WTC11 (cell line): ENCODE data around the gene CARS1. TPM values are rescaled to one million over a fixed set of nuclear protein-coding genes. Genes with fewer than 3 reads are reported as not detected.

Experiments used
- ATAC-seq: fragments of 200-7000 bp; cut with Tn5 transposase; 2 replicates; pipeline ENCODE4 v1.10.0; 2021; ENCODE audit warnings: mild to moderate bottlenecking, moderate library complexity
- CTCF ChIA-PET: fragments of 300-600 bp; sonication (Branson Sonifier 250); formaldehyde crosslinking; loops from one replicate; lab custom pipeline; 2021; ENCODE audit warnings: antibody characterized with exemption; lab: Charles Lee
- POLR2A ChIA-PET: fragments of 350-600 bp; sonication (Branson Sonifier 250); formaldehyde crosslinking; loops from one replicate; lab custom pipeline; 2021; ENCODE audit warnings: antibody characterized with exemption; lab: Charles Lee
- DNase-seq: peaks from one replicate; pipeline ENCODE4 v3.0.0; 2021; ENCODE audit warnings: low spot score
- H3K27ac Mint-ChIP-seq: 2 replicates; pipeline ENCODE4 v1.8.0; 2021; ENCODE audit warnings: mixed read lengths
- H3K27me3 Mint-ChIP-seq: 2 replicates; pipeline ENCODE4 v1.8.0; 2021; ENCODE audit warnings: low read depth, mild to moderate bottlenecking, moderate library complexity, mixed read lengths
- H3K36me3 Mint-ChIP-seq: 2 replicates; pipeline ENCODE4 v1.8.0; 2021; ENCODE audit warnings: mixed read lengths
- H3K4me1 Mint-ChIP-seq: 2 replicates; pipeline ENCODE4 v1.8.0; 2022; ENCODE audit warnings: mixed read lengths
- H3K4me3 Mint-ChIP-seq: 2 replicates; pipeline ENCODE4 v1.8.0; 2021; ENCODE audit warnings: mild to moderate bottlenecking, moderate library complexity, mixed read lengths
- H3K9me3 Mint-ChIP-seq: 2 replicates; pipeline ENCODE4 v1.8.0; 2021; ENCODE audit warnings: mixed read lengths
- AR ChIP-seq: fragments of 250-450 bp; sonication (Bioruptor Pico); IDR thresholded peaks from 2 replicates; pipeline ENCODE4 v1.9.0; 2021; ENCODE audit warnings: mild to moderate bottlenecking
- ATF3 ChIP-seq: sonication (generic); formaldehyde crosslinking; conservative IDR thresholded peaks from 2 replicates; pipeline ENCODE4 v1.8.1; 2022; ENCODE audit warnings: mild to moderate bottlenecking, missing genetic modification reagents
- CTCF ChIP-seq: fragments of 200-600 bp; IDR thresholded peaks from 2 replicates; pipeline ENCODE4 v1.8.0; 2022; ENCODE audit warnings: antibody characterized with exemption
- FOXJ3 ChIP-seq: sonication (generic); formaldehyde crosslinking; IDR thresholded peaks from 2 replicates; pipeline ENCODE4 v1.9.0; 2021; ENCODE audit warnings: missing genetic modification reagents, mild to moderate bottlenecking, borderline replicate concordance
- GRHL2 ChIP-seq: fragments of 250-450 bp; sonication (Bioruptor Pico); IDR thresholded peaks from 2 replicates; pipeline ENCODE4 v1.8.0; 2022; ENCODE audit warnings: mild to moderate bottlenecking, moderate library complexity; ENCODE audit not compliant: insufficient replicate concordance, severe bottlenecking
- HMGA2 ChIP-seq: fragments of 250-450 bp; sonication (Bioruptor Pico); IDR thresholded peaks from 2 replicates; pipeline ENCODE4 v1.4.0; 2021; ENCODE audit warnings: mild to moderate bottlenecking, moderate library complexity
- HMGXB4 ChIP-seq: sonication (generic); formaldehyde crosslinking; IDR thresholded peaks from 2 replicates; pipeline ENCODE4 v1.8.1; 2023; ENCODE audit warnings: mild to moderate bottlenecking, moderate library complexity, missing genetic modification reagents
- IRF1 ChIP-seq: sonication (generic); formaldehyde crosslinking; IDR thresholded peaks from 2 replicates; pipeline ENCODE4 v1.8.0; 2023; ENCODE audit warnings: missing genetic modification reagents
- NFE2L1 ChIP-seq: sonication (generic); formaldehyde crosslinking; IDR thresholded peaks from 2 replicates; pipeline ENCODE4 v1.8.1; 2023; ENCODE audit warnings: missing genetic modification reagents
- NR1H2 ChIP-seq: sonication (generic); formaldehyde crosslinking; IDR thresholded peaks from 2 replicates; pipeline ENCODE4 v1.9.0; 2021; ENCODE audit warnings: mild to moderate bottlenecking, moderate library complexity, missing genetic modification reagents
- PRRX2 ChIP-seq: fragments of 250-450 bp; sonication (Bioruptor Pico); IDR thresholded peaks from 2 replicates; pipeline ENCODE4 v1.8.0; 2021; ENCODE audit warnings: mild to moderate bottlenecking
- SOX15 ChIP-seq: fragments of 250-450 bp; sonication (Bioruptor Pico); IDR thresholded peaks from 2 replicates; pipeline ENCODE4 v1.9.0; 2021; ENCODE audit warnings: mild to moderate bottlenecking
- TEAD4 ChIP-seq: sonication (generic); formaldehyde crosslinking; IDR thresholded peaks from 2 replicates; pipeline ENCODE4 v1.8.0; 2022; ENCODE audit warnings: mild to moderate bottlenecking, missing genetic modification reagents
- ZNF317 ChIP-seq: sonication (generic); formaldehyde crosslinking; IDR thresholded peaks from 2 replicates; pipeline ENCODE4 v1.8.1; 2023; ENCODE audit warnings: low read depth, mild to moderate bottlenecking, moderate library complexity, missing genetic modification reagents, borderline replicate concordance
- ZNF671 ChIP-seq: fragments of 250-450 bp; sonication (Bioruptor Pico); IDR thresholded peaks from 2 replicates; pipeline ENCODE4 v1.8.0; 2021; ENCODE audit warnings: mild to moderate bottlenecking
- total RNA-seq: library from RNA; stranded (reverse); gene quantifications from 3 replicates; pipeline ENCODE4 v1.2.3, GENCODE V29; 2021

CARS1 gene
- total RNA-seq, 1 experiment from 2014 or later, result 92.0 TPM

- TF ChIP-seq AR (CRISPR knock-in tag), result no peak
- TF ChIP-seq HMGA2 (CRISPR knock-in tag), result no peak
Observed at GRCh38 chr11:3090096-3090901, 33.1 kb upstream of the CARS1 start (continued).

- CTCF ChIA-PET, result interaction anchor here (1.3 to 6.4 kb wide), 5 partner anchors 14 to 53 kb away, joined by 3 to 157 read pairs (median 21); no protein-coding TSS in a partner anchor
- H3K36me3 Mint-ChIP-seq, result no peaks in the 10 kb centered on the region
- no peak overlapping the region for H3K4me3 Mint-ChIP-seq
- POLR2A ChIA-PET, result interaction anchor here (1.3 kb wide), 1 partner anchor 52 kb away, joined by 3 read pairs; no protein-coding TSS in a partner anchor
- H3K27ac Mint-ChIP-seq, result no peak overlapping the region
- ATAC-seq (no peak), DNase-seq (no peak)
- peaks cover 14% of the 10 kb centered on the region for H3K4me1 Mint-ChIP-seq
- H3K27me3 Mint-ChIP-seq, result peaks cover 2% of the 10 kb centered on the region; the same call in 1 of the 2 replicates
- no peak for TF ChIP-seq IRF1 (CRISPR knock-in tag)
- TF ChIP-seq PRRX2 (CRISPR knock-in tag), result no peak
- TF ChIP-seq ATF3 (CRISPR knock-in tag), result no peak
- no peak for TF ChIP-seq ZNF317 (CRISPR knock-in tag)
- no peak for TF ChIP-seq HMGXB4
- no peak for TF ChIP-seq GRHL2
- TF ChIP-seq SOX15 (CRISPR knock-in tag), result no peak
- no peak for TF ChIP-seq NR1H2 (CRISPR knock-in tag)
- H3K9me3 Mint-ChIP-seq, result no peaks in the 10 kb centered on the region
Observed at GRCh38 chr11:3089236-3090061, 32.2 kb upstream of the CARS1 start.

- H3K4me3 Mint-ChIP-seq, result no peak overlapping the region
- POLR2A ChIA-PET, result no interaction called here
- peaks cover 3% of the 10 kb centered on the region; the same call in 1 of the 2 replicates for H3K27me3 Mint-ChIP-seq
- H3K9me3 Mint-ChIP-seq, result no peaks in the 10 kb centered on the region
- H3K4me1 Mint-ChIP-seq, result peaks cover 14% of the 10 kb centered on the region
- H3K36me3 Mint-ChIP-seq, result no peaks in the 10 kb centered on the region
- TF ChIP-seq ATF3 (CRISPR knock-in tag) (no peak), ZNF671 (no peak), CTCF (no peak), NFE2L1 (CRISPR knock-in tag) (no peak), AR (CRISPR knock-in tag) (no peak), IRF1 (CRISPR knock-in tag) (no peak), FOXJ3 (CRISPR knock-in tag) (no peak), GRHL2 (no peak), TEAD4 (CRISPR knock-in tag) (no peak)
- ATAC-seq, result no peak
- CTCF ChIA-PET, result interaction anchor here (0.7 to 6.4 kb wide), 4 partner anchors 11 to 52 kb away, joined by 3 to 157 read pairs (median 4); no protein-coding TSS in a partner anchor
- no peak overlapping the region for H3K27ac Mint-ChIP-seq
- no peak for DNase-seq
Observed at GRCh38 chr11:3088806-3089205, 31.6 kb upstream of the CARS1 start.
